Stimulated activated CD4-positive, alpha-beta T cell treated with anti-CD3 and anti-CD28 coated beads, Interleukin-15, amount 100 ng/mL, for 24 hours (primary cell): Measurements from ENCODE around the gene TNFRSF9.
"Not testable (repeated sequence)": the region's sequence is repeated elsewhere in the genome, so short reads cannot be mapped to it uniquely, and the experiment has no call there.

Source experiments
- DNase-seq: peaks from one replicate; pipeline ENCODE4 v3.0.0-alpha.2; 2020

The TNFRSF9 gene

DNA sequence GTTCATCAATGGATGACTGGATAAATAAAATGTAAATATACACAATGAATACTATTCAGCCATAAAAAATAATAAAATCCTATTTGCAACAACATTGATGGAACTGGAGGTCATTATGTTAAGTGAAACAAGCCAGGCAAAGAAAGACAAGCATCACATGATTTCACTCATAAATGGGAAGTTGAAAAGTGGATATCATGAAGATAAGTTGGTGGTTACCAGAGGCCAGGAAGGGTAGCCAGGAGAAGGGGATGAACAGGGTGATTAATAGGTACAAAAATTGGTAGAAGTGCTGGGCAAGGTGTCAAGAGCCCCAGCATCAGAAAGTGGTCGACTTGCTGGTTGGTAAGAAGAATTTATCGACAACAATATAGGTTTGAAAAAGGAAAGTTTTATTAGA, 19.5 kb upstream of the TNFRSF9 start:
- DNase-seq: no peak

GRCh38 chr1:7956218-7957032, 15.8 kb upstream of the TNFRSF9 start:
- no peak for DNase-seq

DNA sequence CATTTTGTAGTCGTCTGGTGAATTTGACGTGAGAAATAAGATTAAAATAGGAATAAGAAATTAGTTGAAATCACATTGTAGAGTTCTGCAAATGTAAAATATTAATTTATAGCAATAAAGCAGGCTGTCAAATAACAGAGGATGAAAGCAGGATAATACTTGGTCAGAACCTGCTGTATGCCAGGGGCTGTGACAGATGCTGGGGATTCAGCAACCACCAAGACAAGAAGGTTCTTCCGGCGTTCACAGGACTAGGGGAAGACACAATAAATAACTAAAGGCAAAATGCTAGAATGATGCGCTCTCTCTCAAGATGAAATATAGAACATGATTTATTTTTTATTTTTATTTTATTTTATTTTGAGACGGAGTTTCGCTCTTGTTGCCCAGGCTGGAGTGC, 14.0 kb upstream of the TNFRSF9 start:
- no peak for DNase-seq

DNA sequence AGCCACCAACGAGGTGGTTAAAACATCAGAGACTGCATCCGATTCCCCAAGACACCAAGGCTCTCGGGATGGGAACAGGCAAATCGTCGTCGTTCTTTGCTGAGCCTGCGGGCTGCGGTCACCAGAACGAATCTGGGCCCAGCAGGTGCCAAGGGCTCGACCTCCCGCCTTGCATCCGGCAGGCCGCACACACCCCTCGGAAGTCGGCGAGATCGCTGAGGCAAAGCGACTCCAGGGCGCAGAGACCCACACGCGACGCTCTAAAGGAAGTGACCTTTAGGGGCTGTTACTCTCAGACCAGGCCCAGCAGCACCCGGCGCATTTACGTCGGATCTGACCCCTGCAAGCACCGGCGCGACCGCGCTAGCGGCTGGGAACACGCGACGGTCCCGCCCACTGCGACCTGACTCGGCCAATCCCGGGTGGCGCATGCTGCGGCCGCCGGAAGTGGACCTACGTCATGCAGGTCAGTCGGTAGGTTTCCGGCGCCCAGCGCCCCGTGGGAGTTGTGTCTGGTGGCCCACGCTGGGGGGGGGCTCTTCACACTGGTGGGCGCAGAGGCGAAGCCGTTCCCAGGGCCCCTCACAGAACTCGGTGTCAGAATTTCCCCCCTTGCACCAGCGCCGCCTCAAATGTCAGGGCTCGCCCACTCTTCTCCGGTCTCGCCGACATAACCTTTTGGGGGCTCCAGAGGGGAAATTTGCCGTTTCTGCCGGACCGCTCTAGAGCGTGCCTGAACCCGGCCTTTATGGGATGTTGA, 13.4 kb upstream of the TNFRSF9 start:
- DNase-seq: peak; percentile 93

- not testable (repeated sequence) for DNase-seq
These were observed 12.2 kb upstream of the TNFRSF9 start for GRCh38 chr1:7952791-7953190.

- peak; percentile 34 for DNase-seq
These were observed 8.3 kb upstream of the TNFRSF9 start for GRCh38 chr1:7948960-7949359.

- DNase-seq: no peak
These were observed 2.6 kb upstream of the TNFRSF9 start for GRCh38 chr1:7943251-7943650.

DNA sequence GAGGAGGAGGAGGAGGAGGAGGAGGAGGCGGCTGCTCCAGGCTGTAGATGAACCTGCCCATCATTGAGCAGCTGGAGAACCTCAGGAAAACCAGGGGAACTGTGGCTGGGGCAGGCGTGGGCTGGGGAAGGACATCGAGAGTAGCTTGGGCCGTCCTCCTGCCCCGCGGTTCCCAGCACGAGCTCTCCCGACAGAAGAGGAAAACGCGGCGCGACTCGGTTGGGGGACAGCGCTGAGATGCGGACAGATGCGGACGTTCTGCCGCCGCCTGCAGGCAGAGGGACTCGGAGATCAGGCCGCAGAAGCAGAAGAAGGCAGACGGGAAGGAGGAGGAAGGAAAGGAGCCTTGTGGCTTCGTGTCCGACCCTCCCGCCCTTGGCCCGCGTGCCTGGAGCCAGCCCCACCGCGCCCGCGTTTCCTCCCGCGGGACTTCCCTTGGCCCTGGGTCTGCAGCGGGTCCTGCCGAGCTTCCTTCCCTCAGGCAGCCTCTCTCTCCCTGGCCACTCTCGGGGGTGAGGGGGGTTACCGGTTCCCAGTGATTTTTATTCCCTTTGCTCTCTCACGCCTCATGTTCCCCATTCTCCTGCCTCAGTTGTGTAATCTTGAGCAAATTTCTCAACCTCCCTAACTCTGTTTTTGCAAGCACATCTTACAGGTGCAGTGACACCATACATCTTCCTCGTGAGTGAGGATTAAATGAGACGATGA, 1.7 kb upstream of the TNFRSF9 start:
- DNase-seq: peak; percentile 52

DNA sequence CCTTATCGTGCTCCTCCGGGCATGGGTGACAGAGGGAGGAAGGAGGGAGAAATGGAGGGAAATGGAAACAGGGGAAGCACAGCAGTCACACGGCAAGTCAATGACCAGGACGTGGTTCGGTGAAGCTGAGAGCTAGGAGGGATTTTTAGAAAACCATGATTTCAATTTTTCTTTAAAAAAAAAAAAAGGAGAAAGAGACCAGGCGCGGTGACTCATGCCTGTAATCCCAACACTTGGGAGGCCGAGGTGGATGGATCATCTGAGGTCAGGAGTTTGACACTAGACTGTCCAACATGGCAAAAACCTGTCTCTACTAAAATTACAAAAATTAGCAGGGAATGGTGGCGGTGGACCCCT, 776 bp upstream of the TNFRSF9 start:
- no peak for DNase-seq

- DNase-seq: no peak
These were observed 605 bp downstream of the TNFRSF9 start for GRCh38 chr1:7940034-7940433.

GRCh38 chr1:7938070-7938469, 2.6 kb downstream of the TNFRSF9 start:
- no peak for DNase-seq

- no peak for DNase-seq
These were observed 8.0 kb downstream of the TNFRSF9 start for GRCh38 chr1:7932524-7933138.

DNA sequence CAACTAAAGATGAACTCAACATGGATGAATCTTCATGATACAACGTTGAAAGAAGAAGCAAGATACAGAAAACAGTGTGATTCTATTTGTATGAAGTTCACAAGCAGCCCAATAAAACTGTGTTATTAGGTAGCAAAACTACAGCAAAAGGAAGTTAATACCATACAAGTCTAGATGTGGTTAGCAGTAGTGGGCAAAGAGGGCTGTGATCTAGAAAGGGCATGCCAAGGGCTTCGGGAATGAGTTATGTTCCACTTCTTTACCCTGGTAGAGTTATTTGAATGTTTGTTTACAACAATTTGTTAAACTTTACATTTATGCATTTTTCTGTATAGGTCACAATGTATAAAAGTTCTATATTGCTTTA, 9.2 kb downstream of the TNFRSF9 start:
- no peak for DNase-seq

GRCh38 chr1:7930645-7931445, 9.8 kb downstream of the TNFRSF9 start:
- peak; percentile 52 for DNase-seq

DNA sequence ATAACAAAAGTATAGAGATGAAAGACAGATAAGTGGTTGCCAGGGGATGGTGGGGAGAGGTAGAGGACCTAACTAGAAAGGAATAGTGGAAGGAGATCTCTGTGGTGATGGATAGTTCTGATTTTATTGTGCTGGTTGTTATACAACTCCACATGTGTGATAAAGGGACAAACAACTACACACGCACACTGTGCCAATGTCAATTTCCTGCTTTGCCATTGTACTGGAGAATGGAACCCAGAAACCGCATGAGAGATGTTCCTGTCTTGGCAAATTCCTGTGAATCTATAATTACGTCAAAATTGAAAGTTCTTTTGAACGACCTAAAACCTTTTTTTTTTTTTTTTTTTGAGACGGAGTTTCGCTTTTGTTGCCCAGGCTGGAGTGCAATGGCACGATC, 11.0 kb downstream of the TNFRSF9 start:
- no peak for DNase-seq

DNA sequence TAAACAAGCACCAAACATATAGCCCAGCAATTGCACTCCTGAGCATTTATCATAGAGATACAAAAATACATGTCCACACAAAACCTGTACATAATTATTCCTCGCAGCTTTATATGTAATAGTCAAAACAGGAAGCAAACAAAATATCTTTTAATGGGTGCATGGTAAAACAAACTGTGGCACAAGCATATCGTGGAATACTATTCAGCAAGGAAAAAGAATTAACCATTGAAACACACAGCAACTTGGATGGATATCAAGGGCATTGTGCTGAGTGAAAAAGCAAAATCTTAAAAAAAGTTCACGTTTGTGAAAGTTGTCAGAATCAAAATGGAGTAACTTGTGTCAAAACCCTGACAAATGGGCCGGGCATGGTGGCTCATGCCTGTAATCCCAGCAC, 12.4 kb downstream of the TNFRSF9 start:
- no peak for DNase-seq

- not testable (repeated sequence) for DNase-seq
These were observed 13.6 kb downstream of the TNFRSF9 start for GRCh38 chr1:7927061-7927460.

GRCh38 chr1:7922301-7922700, 18.3 kb downstream of the TNFRSF9 start:
- DNase-seq: no peak

GRCh38 chr1:7921796-7922195, 18.8 kb downstream of the TNFRSF9 start:
- no peak for DNase-seq

DNA sequence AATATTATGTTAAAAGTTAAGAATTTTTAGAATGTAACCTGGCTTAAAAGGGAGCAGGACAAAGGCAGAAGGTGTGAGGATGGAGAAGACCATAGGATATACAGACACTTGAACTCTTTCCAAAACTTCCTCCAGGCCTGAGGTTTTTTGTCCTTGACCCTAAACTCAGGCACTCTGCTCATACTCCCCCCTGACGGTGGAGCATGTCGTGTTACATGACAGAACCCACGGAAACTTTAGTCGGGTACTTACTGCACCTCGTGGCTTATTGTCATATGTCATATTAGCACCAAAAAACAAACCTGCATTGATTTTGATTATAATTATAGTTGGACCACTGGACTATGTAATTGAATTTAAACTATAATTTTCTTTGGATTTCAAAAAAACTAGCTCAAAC, 20.8 kb downstream of the TNFRSF9 start:
- DNase-seq: no peak

GRCh38 chr1:7917971-7918370, 22.7 kb downstream of the TNFRSF9 start:
- not testable (repeated sequence) for DNase-seq

DNA sequence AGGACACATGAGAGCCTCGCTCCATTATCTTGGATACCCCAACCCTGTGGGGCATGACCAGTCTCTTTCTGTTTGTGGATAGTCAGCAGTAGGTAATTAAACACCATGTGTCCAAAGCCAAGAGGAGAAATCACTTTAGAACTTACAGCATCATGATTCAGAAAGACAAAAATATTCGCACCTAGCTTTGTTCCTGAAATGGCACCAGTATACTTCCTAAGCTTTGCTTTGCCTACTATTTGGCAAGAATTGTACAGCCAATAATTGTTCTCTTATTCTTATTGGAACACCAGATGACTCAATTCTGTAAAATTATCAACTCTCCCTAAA, 24.2 kb downstream of the TNFRSF9 start:
- DNase-seq: no peak
